H1 (cell line): ENCODE measurements around the gene ADCY9. TPM values are rescaled to one million over a fixed set of nuclear protein-coding genes. Genes with fewer than 3 reads are reported as not detected.

Experiments used
- CTCF ChIA-PET: fragments of 300-600 bp; sonication (Branson Sonifier 250); formaldehyde crosslinking; loops from one replicate; lab custom pipeline; 2021; ENCODE audit not compliant: partially characterized antibody; lab: Charles Lee
- POLR2A ChIA-PET: fragments of 300-600 bp; sonication (Branson Sonifier 250); formaldehyde crosslinking; loops from one replicate; lab custom pipeline; 2021; ENCODE audit warnings: inconsistent platforms; ENCODE audit not compliant: partially characterized antibody; lab: Charles Lee
- DNase-seq, 2 experiments: peaks; one replicate each; pipeline versions ENCODE4 v3.0.0 to v3.0.0-alpha.2; 2010 to 2022; ENCODE audit warnings: low spot score in 2 of 2, low read depth in 1 of 2, mixed read lengths in 1 of 2
- FAIRE-seq: peaks from 2 replicates; lab custom pipeline; 2011; peaks lifted over from hg19 to GRCh38; lab: Jason Lieb, UNC
- H2AFZ ChIP-seq: 2 replicates; pipeline ENCODE4 v1.8.1; 2012; ENCODE audit warnings: low read length, inconsistent platforms
- H2AK5ac ChIP-seq: 2 replicates; pipeline ENCODE4 v1.6.1; 2013; ENCODE audit warnings: low read depth, low read length
- H2BK120ac ChIP-seq: replicated peaks from 2 replicates; pipeline ENCODE3; 2013; ENCODE audit warnings: low read depth, low read length, inconsistent platforms
- H2BK12ac ChIP-seq: 2 replicates; pipeline ENCODE4 v1.6.1; 2013; ENCODE audit warnings: low read depth, low read length
- H2BK15ac ChIP-seq: 2 replicates; pipeline ENCODE4 v1.6.1; 2013; ENCODE audit warnings: low read length
- H2BK20ac ChIP-seq: 2 replicates; pipeline ENCODE4 v1.6.1; 2013; ENCODE audit warnings: low read length
- H2BK5ac ChIP-seq: 2 replicates; pipeline ENCODE4 v1.6.1; 2013; ENCODE audit warnings: low read depth, low read length
- H3K14ac ChIP-seq: 2 replicates; pipeline ENCODE4 v1.6.1; 2013; ENCODE audit warnings: inconsistent platforms; ENCODE audit not compliant: insufficient read length
- H3K18ac ChIP-seq: 2 replicates; pipeline ENCODE4 v1.6.1; 2013; ENCODE audit warnings: low read length; ENCODE audit errors: extremely low read depth
- H3K23ac ChIP-seq: 2 replicates; pipeline ENCODE4 v1.6.1; 2013; ENCODE audit warnings: inconsistent platforms; ENCODE audit not compliant: insufficient read length
- H3K23me2 ChIP-seq: 2 replicates; pipeline ENCODE4 v1.6.1; 2013; ENCODE audit warnings: low read depth, low read length
- H3K27ac ChIP-seq: 2 replicates; pipeline ENCODE4 v1.6.1; 2011; ENCODE audit warnings: low read depth, low read length, inconsistent platforms
- H3K27me3 ChIP-seq, 4 experiments: replicated peaks in 1 of 4; 1 replicate in 1 of 4; 2 replicates in 3 of 4; pipeline versions ENCODE4 v1.6.1 to v1.8.1; 2011 to 2013; ENCODE audit warnings: low read length in 3 of 4, mild to moderate bottlenecking in 3 of 4, inconsistent platforms in 2 of 4, mixed read lengths in 2 of 4, moderate library complexity in 1 of 4; ENCODE audit not compliant: control insufficient read depth in 3 of 4, insufficient read depth in 3 of 4; ENCODE audit errors: extremely low read depth in 1 of 4
- H3K36me3 ChIP-seq, 4 experiments: 2 replicates each; pipeline versions ENCODE4 v1.6.1 to v1.8.1; 2011 to 2013; ENCODE audit warnings: mild to moderate bottlenecking in 4 of 4, low read length in 3 of 4, moderate library complexity in 2 of 4, control low read depth in 1 of 4, inconsistent platforms in 1 of 4; ENCODE audit not compliant: insufficient read depth in 4 of 4, control insufficient read depth in 2 of 4
- H3K4ac ChIP-seq: replicated peaks from 2 replicates; pipeline ENCODE3; 2013; ENCODE audit warnings: low read length, low read depth, mixed read lengths, inconsistent platforms; ENCODE audit not compliant: insufficient read length
- H3K4me1 ChIP-seq, 4 experiments: replicated peaks in 1 of 4; 1 replicate in 1 of 4; 2 replicates in 3 of 4; pipeline versions ENCODE4 v1.6.1 to v1.8.1; 2011 to 2013; ENCODE audit warnings: low read length in 3 of 4, inconsistent platforms in 2 of 4, mixed read lengths in 1 of 4; ENCODE audit not compliant: insufficient read depth in 4 of 4, control insufficient read depth in 3 of 4
- H3K4me2 ChIP-seq, 2 experiments: 2 replicates each; pipeline versions ENCODE4 v1.6.1 to v1.8.1; 2011 to 2013; ENCODE audit warnings: low read depth in 2 of 2, low read length in 2 of 2, control low read depth in 1 of 2, inconsistent platforms in 1 of 2, mild to moderate bottlenecking in 1 of 2; ENCODE audit not compliant: insufficient read depth in 1 of 2
- H3K4me3 ChIP-seq, 4 experiments: fragments of 200-600, 300-600 bp in 1 of 4; sonication (generic), shearing (Covaris generic), sonication (Bioruptor Twin) in 1 of 4; 2 replicates each; pipeline versions ENCODE4 v1.5.1 to v1.8.1; 2011 to 2016; ENCODE audit warnings: low read length in 4 of 4, low read depth in 3 of 4, control low read depth in 2 of 4, inconsistent platforms in 2 of 4, mild to moderate bottlenecking in 2 of 4, mixed read lengths in 1 of 4, moderate library complexity in 1 of 4; ENCODE audit not compliant: insufficient read depth in 2 of 4; ENCODE audit errors: extremely low read depth in 1 of 4
- H3K56ac ChIP-seq: replicated peaks from 2 replicates; pipeline ENCODE3; 2013; ENCODE audit warnings: low read depth, mild to moderate bottlenecking, mixed read lengths, low read length, inconsistent platforms; ENCODE audit not compliant: insufficient read length
- H3K79me1 ChIP-seq: 2 replicates; pipeline ENCODE4 v1.6.1; 2013; ENCODE audit warnings: low read depth, low read length, control low read depth
- H3K79me2 ChIP-seq, 2 experiments: 2 replicates each; pipeline versions ENCODE4 v1.6.1 to v1.8.1; 2012 to 2013; ENCODE audit warnings: low read length in 2 of 2, mild to moderate bottlenecking in 2 of 2, inconsistent platforms in 1 of 2; ENCODE audit not compliant: insufficient read depth in 2 of 2, control insufficient read depth in 1 of 2
- H3K9ac ChIP-seq, 4 experiments: replicated peaks in 1 of 4; 1 replicate in 1 of 4; 2 replicates in 3 of 4; pipeline versions ENCODE4 v1.6.1 to v1.8.1; 2011 to 2013; ENCODE audit warnings: low read depth in 3 of 4, low read length in 3 of 4, control low read depth in 2 of 4, mild to moderate bottlenecking in 2 of 4, moderate library complexity in 2 of 4, inconsistent platforms in 1 of 4; ENCODE audit errors: extremely low read depth in 1 of 4
- H3K9me3 ChIP-seq, 2 experiments: 2 replicates each; pipeline versions ENCODE4 v1.6.1 to v1.8.1; 2012 to 2013; ENCODE audit warnings: mild to moderate bottlenecking in 2 of 2, moderate library complexity in 2 of 2, control low read depth in 1 of 2, inconsistent platforms in 1 of 2, low read depth in 1 of 2, low read length in 1 of 2, mixed read lengths in 1 of 2; ENCODE audit not compliant: insufficient read depth in 2 of 2
- H4K20me1 ChIP-seq, 2 experiments: replicated peaks in 1 of 2; 2 replicates each; pipeline versions ENCODE3 to v1.8.1; 2011 to 2013; ENCODE audit warnings: inconsistent platforms in 2 of 2, low read length in 2 of 2, mild to moderate bottlenecking in 1 of 2; ENCODE audit not compliant: insufficient read depth in 2 of 2, control insufficient read depth in 1 of 2
- H4K5ac ChIP-seq: 2 replicates; pipeline ENCODE4 v1.6.1; 2013; ENCODE audit warnings: low read length, low read depth, mixed read lengths, inconsistent platforms; ENCODE audit not compliant: insufficient read length
- H4K8ac ChIP-seq: 2 replicates; pipeline ENCODE4 v1.8.0; 2013; ENCODE audit warnings: mild to moderate bottlenecking, moderate library complexity, low read length, inconsistent platforms; ENCODE audit not compliant: insufficient read depth; ENCODE audit errors: extremely low read depth
- H4K91ac ChIP-seq: replicated peaks from 2 replicates; pipeline ENCODE3; 2013; ENCODE audit warnings: low read length, mixed read lengths, inconsistent platforms; ENCODE audit not compliant: insufficient read length
- BRCA1 ChIP-seq: IDR thresholded peaks from 2 replicates; pipeline ENCODE4 v1.6.1; 2012; ENCODE audit warnings: low read depth, low read length, improper control_type of control experiment
- CEBPB ChIP-seq: IDR thresholded peaks from 2 replicates; pipeline ENCODE4 v1.6.1; 2012; ENCODE audit warnings: low read depth, low read length
- SP4 ChIP-seq: IDR thresholded peaks from 2 replicates; pipeline ENCODE4 v1.6.1; 2012; ENCODE audit warnings: low read length, inconsistent platforms
- SUZ12 ChIP-seq: fragments of 200-600 bp; sonication (generic); IDR thresholded peaks from 2 replicates; pipeline ENCODE4 v1.6.1; 2012; ENCODE audit warnings: mild to moderate bottlenecking, inconsistent platforms, low read length, moderate library complexity, mixed read lengths
- WGBS, 2 experiments: shearing (Covaris generic) in 1 of 2; methylation state at CpG; one replicate each; pipeline versions ENCODE4 v1.1.6 to v1.1.7; 2013 to 2015; ENCODE audit warnings: low lambda C conversion rate in 2 of 2, mixed read lengths in 2 of 2, inconsistent platforms in 1 of 2, low coverage in 1 of 2, missing lambda C conversion rate in 1 of 2; ENCODE audit not compliant: insufficient replicate concordance in 2 of 2, insufficient coverage in 1 of 2, insufficient read length in 1 of 2; ENCODE audit errors: extremely low coverage in 1 of 2, missing lambda C conversion rate in 1 of 2; 5-methylcytosine and 5-hydroxymethylcytosine counted together
- polyA plus RNA-seq, 7 experiments: library from polyadenylated mRNA; depleted of rRNA in 3 of 7; stranded (reverse) in 5 of 7; unstranded in 2 of 7; fragments of >200 nt in 5 of 7; fragments of 200-250 nt in 2 of 7; gene quantifications; 1 replicate in 5 of 7; 2 replicates in 1 of 7; 4 replicates in 1 of 7; pipeline versions ENCODE4 v1.2.1 to v1.2.3, GENCODE V29; 2011 to 2013; ENCODE audit warnings: missing spikeins in 2 of 7, mixed read lengths in 2 of 7
- total RNA-seq: library from RNA; stranded (reverse); fragmentation: NEBNext Ultra II Directional; extraction: Animal tissue kit (Norgen Biotek cat#: 25700); gene quantifications from 2 replicates; pipeline ENCODE4 v1.2.1, GENCODE V29; 2021

ADCY9 gene
- total and polyA plus RNA-seq, 2 of the 8 experiments (the other 6 are each of a cell fraction or from before 2014, with no cell fraction given): 5.4 to 13.1 TPM

DNA sequence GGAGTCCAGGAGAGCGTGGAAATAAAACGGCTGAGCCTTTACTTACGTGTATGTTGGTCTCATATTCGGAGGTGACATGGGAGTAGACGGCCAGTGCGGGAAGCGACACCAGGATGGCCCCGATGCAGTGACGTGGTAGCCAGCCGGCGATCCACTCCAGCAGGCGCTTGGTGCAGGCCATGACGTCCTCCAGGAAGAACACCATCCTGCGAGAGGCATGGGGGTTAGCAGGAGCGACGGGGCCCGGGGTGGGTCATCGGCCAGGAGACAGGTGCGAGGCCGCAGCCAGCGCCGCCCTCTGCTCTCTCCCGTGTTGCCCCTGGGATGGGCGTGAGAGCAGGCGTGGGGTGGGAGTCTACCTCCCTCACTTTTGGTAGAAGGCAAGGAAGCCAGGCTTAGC, 137.2 kb downstream of the ADCY9 start:
- no peak for TF ChIP-seq SUZ12
- TF ChIP-seq CEBPB: no peak
- no peak for TF ChIP-seq SP4
- TF ChIP-seq BRCA1: no peak
- H3K4me1 ChIP-seq: peaks cover 0 to 4% (median 2%) of the 10 kb centered on the region in 4 experiments; a peak in 3 of 7 replicates
- DNase-seq (no peak), FAIRE-seq (no peak)
- 91% methylated on average over 24 of the region's 25 CpGs; no CpG with 5 or more reads in 1 of the 2 experiments for WGBS, 2 experiments
- H4K20me1 ChIP-seq: no peaks in the 10 kb centered on the region
- no peak overlapping the region for H2AK5ac ChIP-seq
- no peaks in the 10 kb centered on the region for H3K79me1 ChIP-seq
- no peak overlapping the region for H3K4me3 ChIP-seq
- no peak overlapping the region for H2BK15ac ChIP-seq
- ChIA-PET POLR2A (interaction anchor here (1.2 kb wide), 1 partner anchor 98 kb away, joined by 3 read pairs; the partner anchor contains the start of gene CREBBP), CTCF (interaction anchor here (0.8 to 1.4 kb wide), 4 partner anchors 8 to 221 kb away, joined by 3 to 4 read pairs (median 4); no protein-coding TSS in a partner anchor)
- H2AFZ ChIP-seq: no peak overlapping the region
- H3K4me2 ChIP-seq: no peak overlapping the region
- H3K14ac ChIP-seq: no peak overlapping the region
- H3K27ac ChIP-seq: no peak overlapping the region
- H2BK12ac ChIP-seq: no peak overlapping the region
- H3K9me3 ChIP-seq: no peaks in the 10 kb centered on the region
- no peak overlapping the region for H3K23ac ChIP-seq
- H4K5ac ChIP-seq: no peak overlapping the region
- H3K36me3 ChIP-seq: no peaks in the 10 kb centered on the region
- no peak overlapping the region for H3K56ac ChIP-seq
- H3K23me2 ChIP-seq: no peaks in the 10 kb centered on the region
- H3K9ac ChIP-seq: no peak overlapping the region
- H2BK120ac ChIP-seq: no peak overlapping the region
- H3K79me2 ChIP-seq: no peaks in the 10 kb centered on the region
- H3K18ac ChIP-seq: no peak overlapping the region
- no peak overlapping the region for H2BK20ac ChIP-seq
- no peak overlapping the region for H2BK5ac ChIP-seq
- no peak overlapping the region for H4K91ac ChIP-seq
- no peak overlapping the region for H3K4ac ChIP-seq
- no peak overlapping the region for H4K8ac ChIP-seq
- H3K27me3 ChIP-seq: no peaks in the 10 kb centered on the region
